Tibial nerve (tissue), 4 donors: Measurements from ENCODE around the gene SMIM23. TPM values are rescaled to one million over a fixed set of nuclear protein-coding genes. Genes with fewer than 3 reads are reported as not detected.
A peak's percentile ranks its signal among the peaks of the same experiment; 100 is the strongest.
"Not testable (repeated sequence)": the region's sequence is repeated elsewhere in the genome, so short reads cannot be mapped to it uniquely, and the experiment has no call there.

Experiments used
- DNase-seq, 2 donors: peaks; one replicate each; pipeline ENCODE4 v3.0.0-alpha.2; 2019; ENCODE audit warnings: low spot score in 2 of 2
- H3K27ac ChIP-seq, 4 donors: fragments of 200-600 bp; sonication (generic) in 3 of 4; one replicate each; pipeline ENCODE4 v1.5.1; 2017 to 2019; ENCODE audit warnings: mild to moderate bottlenecking in 1 of 4
- H3K27me3 ChIP-seq, 2 donors: fragments of 200-600 bp; sonication (generic) in 1 of 2; one replicate each; pipeline versions ENCODE4 v1.5.1 to v1.6.0; 2017 to 2019
- H3K36me3 ChIP-seq, 3 donors: fragments of 200-600 bp; sonication (generic); one replicate each; pipeline ENCODE4 v1.5.1; 2018 to 2019
- H3K4me1 ChIP-seq, 4 donors: fragments of 200-600 bp; sonication (generic) in 3 of 4; one replicate each; pipeline ENCODE4 v1.5.1; 2017 to 2019
- H3K4me3 ChIP-seq, 4 donors: fragments of 200-600 bp; sonication (generic) in 3 of 4; one replicate each; pipeline ENCODE4 v1.5.1; 2017 to 2019; ENCODE audit warnings: mild to moderate bottlenecking in 1 of 4, moderate library complexity in 1 of 4
- H3K9me3 ChIP-seq, 4 donors: fragments of 200-600 bp; sonication (generic) in 3 of 4; one replicate each; pipeline ENCODE4 v1.5.1; 2017 to 2019
- EP300 ChIP-seq, 2 donors: sonication (generic); formaldehyde crosslinking; IDR thresholded peaks; one replicate each; pipeline ENCODE4 v1.6.1; 2017; ENCODE audit warnings: antibody characterized with exemption in 2 of 2, mild to moderate bottlenecking in 1 of 2
- POLR2A ChIP-seq, 2 donors: fragments of 450-650 bp; IDR thresholded peaks; one replicate each; pipeline ENCODE4 v1.6.1; 2017; ENCODE audit warnings: antibody characterized with exemption in 2 of 2, mild to moderate bottlenecking in 2 of 2, moderate library complexity in 2 of 2
- WGBS, 2 donors: methylation state at CpG; one replicate each; pipeline ENCODE4 v1.1.5; 2018; 5-methylcytosine and 5-hydroxymethylcytosine counted together
- total RNA-seq, 4 donors: library from RNA; depleted of rRNA; stranded (reverse); fragments of >200 nt; gene quantifications; one replicate each; pipeline ENCODE4 v1.1.0, GENCODE V29; 2016
- TF ChIP-seq, protein P1 (sequence below), 5 experiments: fragments of 200-600 bp in 3 of 5; fragments of 450-650 bp in 2 of 5; sonication (generic) in 3 of 5; IDR thresholded peaks; one replicate each; pipeline ENCODE4 v1.5.1; 2016 to 2019; ENCODE audit warnings: antibody characterized with exemption in 5 of 5, mild to moderate bottlenecking in 3 of 5, moderate library complexity in 2 of 5

Gene SMIM23
- total RNA-seq, 4 donors from 2014 or later = not detected

DNA sequence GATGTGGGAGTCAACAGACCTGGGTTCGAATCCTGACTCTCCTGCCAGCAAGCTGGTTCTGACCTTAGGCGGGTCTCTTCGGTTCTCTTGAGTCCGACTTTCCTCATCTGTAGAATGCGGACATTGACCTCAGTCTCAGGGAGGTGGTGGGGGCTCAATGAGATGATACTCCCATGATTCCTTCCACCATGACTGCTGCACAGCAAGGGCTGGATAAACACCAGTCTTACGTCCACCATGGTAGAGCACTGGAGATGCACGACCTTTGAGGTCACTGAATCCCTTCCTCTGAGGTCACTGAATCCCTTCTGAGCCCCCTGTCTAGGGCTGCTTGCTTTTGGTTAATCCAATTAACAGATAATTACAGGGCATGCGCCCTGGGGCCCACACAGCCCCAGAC lies 12.5 kb upstream of the SMIM23 start:
- peak overlapping the region in 1 of 4 donors; percentile 39 for H3K27ac ChIP-seq
- no peaks in the 10 kb centered on the region for H3K36me3 ChIP-seq
- peaks cover 0 to 19% (median 0%) of the 10 kb centered on the region in 4 donors for H3K4me1 ChIP-seq
- H3K27me3 ChIP-seq = no peaks in the 10 kb centered on the region
- DNase-seq = no peak
- H3K9me3 ChIP-seq = peaks cover 0 to 1% (median 0%) of the 10 kb centered on the region in 4 donors
- no peak overlapping the region for H3K4me3 ChIP-seq
- WGBS, 2 donors = 84 to 86% methylated on average over 8 of the region's 8 CpGs
- TF ChIP-seq, protein P1, sequence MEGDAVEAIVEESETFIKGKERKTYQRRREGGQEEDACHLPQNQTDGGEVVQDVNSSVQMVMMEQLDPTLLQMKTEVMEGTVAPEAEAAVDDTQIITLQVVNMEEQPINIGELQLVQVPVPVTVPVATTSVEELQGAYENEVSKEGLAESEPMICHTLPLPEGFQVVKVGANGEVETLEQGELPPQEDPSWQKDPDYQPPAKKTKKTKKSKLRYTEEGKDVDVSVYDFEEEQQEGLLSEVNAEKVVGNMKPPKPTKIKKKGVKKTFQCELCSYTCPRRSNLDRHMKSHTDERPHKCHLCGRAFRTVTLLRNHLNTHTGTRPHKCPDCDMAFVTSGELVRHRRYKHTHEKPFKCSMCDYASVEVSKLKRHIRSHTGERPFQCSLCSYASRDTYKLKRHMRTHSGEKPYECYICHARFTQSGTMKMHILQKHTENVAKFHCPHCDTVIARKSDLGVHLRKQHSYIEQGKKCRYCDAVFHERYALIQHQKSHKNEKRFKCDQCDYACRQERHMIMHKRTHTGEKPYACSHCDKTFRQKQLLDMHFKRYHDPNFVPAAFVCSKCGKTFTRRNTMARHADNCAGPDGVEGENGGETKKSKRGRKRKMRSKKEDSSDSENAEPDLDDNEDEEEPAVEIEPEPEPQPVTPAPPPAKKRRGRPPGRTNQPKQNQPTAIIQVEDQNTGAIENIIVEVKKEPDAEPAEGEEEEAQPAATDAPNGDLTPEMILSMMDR (IDR thresholded peaks at IDR 0.05) = no peak
- TF ChIP-seq EP300 (IDR thresholded peaks at IDR 0.05) = no peak
- TF ChIP-seq POLR2A (IDR thresholded peaks at IDR 0.05) = no peak

DNA sequence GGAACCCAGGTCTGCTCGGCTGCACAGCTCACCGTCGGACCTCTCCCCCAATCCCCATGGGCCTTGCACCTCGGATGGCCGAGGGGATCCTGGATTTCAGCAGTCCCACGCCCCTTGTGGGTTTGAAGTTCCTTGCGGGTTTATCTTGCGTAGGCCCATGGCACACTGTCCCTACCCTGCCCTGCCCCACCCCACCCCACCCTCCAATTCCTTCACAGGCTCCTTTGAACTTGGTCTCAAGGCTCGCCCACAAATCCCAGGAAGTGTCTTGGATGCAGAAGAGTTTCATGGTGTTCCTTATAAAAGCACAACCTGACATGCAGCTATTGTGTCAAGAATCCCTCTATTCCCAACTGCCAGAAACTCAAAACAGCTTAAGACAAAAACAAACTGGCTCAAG lies 11.2 kb upstream of the SMIM23 start:
- no peak for DNase-seq
- H3K36me3 ChIP-seq = no peaks in the 10 kb centered on the region
- no peak overlapping the region for H3K4me3 ChIP-seq
- H3K27me3 ChIP-seq = no peaks in the 10 kb centered on the region
- TF ChIP-seq EP300 (IDR thresholded peaks at IDR 0.05) (peak in 1 of 2 donors; percentile 5), POLR2A (IDR thresholded peaks at IDR 0.05) (no peak)
- H3K9me3 ChIP-seq = no peaks in the 10 kb centered on the region
- peak overlapping the region in 1 of 4 donors; percentile 80 for H3K27ac ChIP-seq
- peaks cover 0 to 19% (median 0%) of the 10 kb centered on the region in 4 donors for H3K4me1 ChIP-seq
- WGBS, 2 donors = 71 to 79% methylated on average over 9 of the region's 9 CpGs

DNA sequence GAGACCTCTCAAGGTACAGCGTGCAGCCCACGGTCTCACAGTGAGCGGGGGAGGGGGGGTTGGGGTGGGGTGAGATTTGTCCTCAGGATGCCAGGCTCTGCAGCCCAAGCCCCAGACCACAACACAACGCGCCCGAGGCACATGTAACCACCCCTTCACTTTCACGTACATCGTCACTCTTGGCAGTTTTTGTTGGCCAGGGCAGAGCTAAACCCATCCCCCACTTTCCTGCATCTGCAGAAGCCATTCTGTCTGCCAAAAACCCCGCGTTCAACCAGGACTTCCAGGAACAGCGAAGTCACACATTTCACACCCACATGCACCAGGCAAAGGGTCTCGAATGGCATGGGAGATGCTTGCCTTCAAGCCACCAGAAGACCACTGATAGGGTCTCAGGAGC lies 9.4 kb upstream of the SMIM23 start:
- Histone ChIP-seq H3K36me3 (no peaks in the 10 kb centered on the region), H3K27me3 (no peaks in the 10 kb centered on the region), H3K27ac (no peak overlapping the region), H3K4me1 (peaks cover 0 to 19% (median 0%) of the 10 kb centered on the region in 4 donors), H3K4me3 (no peak overlapping the region), H3K9me3 (no peaks in the 10 kb centered on the region)
- WGBS, 2 donors = 53 to 58% methylated on average over 12 of the region's 12 CpGs
- DNase-seq = no peak
- no peak for TF ChIP-seq EP300 (IDR thresholded peaks at IDR 0.05)
- TF ChIP-seq, protein P1 (IDR thresholded peaks at IDR 0.05) = no peak
- TF ChIP-seq POLR2A (IDR thresholded peaks at IDR 0.05) = no peak

DNA sequence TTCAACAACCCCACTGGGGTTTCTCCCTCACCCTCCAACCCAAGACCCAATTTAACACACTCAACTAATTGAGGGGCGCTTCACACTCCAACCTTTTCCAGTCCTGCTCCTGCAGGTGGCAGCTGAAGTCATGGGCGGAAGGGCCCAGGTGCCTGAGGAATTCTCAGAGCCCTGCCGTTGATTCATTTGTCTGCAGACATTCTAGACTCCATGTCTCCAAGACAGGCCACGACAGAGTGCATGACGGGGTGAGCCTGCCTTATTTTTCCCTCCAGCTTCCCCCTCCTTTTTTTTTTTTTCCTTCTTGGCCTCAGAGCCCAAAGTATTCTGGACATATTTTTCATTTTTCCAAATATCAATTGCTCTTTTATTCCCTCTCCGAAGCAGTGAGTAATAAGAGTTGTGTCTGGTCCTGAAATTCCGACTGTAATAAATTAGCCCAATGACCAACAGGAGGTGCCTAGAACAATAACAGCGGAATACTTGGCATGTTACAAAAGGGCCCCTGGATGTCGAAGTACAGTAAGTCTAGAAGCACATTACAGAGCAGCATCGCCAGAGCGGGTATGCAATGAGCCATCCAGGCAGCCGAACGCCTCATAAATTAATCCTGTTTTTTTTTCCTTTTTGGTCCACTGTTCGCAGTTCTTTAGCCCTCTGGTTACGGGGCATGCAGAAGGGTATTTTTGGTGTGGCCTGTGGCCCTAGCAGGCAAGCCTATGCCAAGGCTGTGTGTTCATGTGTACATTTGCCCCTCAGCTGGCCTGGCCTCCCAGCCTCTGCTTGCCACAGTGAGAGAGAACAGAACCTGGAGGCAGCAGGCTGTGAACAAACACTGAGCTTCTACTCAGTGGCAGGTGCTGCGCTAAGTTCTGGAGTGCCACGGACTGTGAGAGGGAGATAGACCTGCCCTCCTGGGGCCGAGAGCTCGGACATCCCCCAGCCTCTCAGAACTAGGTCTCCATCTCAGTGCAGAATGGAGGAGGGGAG lies 8.6 kb upstream of the SMIM23 start:
- 41 to 48% methylated on average over 19 of the region's 19 CpGs for WGBS, 2 donors
- peak overlapping the region in 1 of 4 donors; percentile 4 for H3K27ac ChIP-seq
- peaks cover 0 to 19% (median 0%) of the 10 kb centered on the region in 4 donors for H3K4me1 ChIP-seq
- H3K36me3 ChIP-seq = no peaks in the 10 kb centered on the region
- TF ChIP-seq EP300 (IDR thresholded peaks at IDR 0.05) = no peak
- no peak for TF ChIP-seq POLR2A (IDR thresholded peaks at IDR 0.05)
- TF ChIP-seq, protein P1 (IDR thresholded peaks at IDR 0.05) = no peak
- H3K27me3 ChIP-seq = no peaks in the 10 kb centered on the region
- no peak for DNase-seq
- no peaks in the 10 kb centered on the region for H3K9me3 ChIP-seq
- no peak overlapping the region for H3K4me3 ChIP-seq

DNA sequence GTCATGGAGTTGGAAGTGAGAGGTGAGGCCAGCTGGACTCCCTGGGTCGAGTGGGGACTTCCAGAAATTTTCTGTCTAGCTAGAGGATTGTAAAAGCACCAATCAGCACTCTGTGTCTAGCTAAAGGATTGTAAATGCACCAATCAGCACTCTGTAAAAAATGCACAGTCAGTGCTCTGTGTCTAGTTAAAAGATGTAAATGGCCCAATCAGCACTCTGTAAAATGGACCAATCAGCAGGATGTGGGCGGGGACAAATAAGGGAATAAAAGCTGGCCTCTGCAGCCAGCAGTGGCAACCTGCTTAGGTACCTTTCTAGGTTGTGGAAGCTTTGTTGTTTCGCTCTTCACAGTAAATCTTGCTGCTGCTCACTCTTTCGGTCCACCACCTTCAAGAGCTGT lies 3.9 kb upstream of the SMIM23 start:
- H3K9me3 ChIP-seq, H3K4me1 ChIP-seq: not testable (repeated sequence)
- WGBS, 2 donors = 78 to 80% methylated on average over 4 of the region's 4 CpGs

DNA sequence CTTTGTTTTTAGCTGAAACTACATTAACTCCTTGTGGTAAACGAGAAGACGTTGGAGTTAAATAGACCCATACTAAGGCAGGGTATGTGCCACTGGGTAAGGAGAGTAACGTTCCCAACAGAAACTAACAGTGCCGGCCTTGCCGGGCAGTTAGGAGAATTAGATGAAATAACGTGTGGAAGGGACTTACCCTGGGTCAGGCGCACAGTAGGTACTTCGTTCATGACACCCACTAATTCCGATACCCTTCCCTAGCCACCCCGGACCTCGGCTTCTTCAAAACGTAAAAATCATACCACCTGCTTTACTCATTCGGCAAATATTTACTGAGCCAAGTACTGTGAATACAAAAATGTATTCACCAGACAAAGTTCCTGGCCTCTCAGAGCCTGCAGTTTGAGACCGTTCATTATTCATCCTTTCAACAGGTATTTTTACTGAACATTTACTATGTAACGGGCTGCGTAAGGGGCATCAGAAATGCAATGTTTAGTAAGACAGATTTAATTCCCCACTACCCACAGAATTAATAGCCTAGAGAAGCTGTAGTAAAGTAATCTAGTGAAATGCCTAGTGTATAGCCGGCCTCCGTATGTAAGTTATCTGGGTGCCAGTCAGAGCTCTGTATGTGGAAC lies 3.2 kb upstream of the SMIM23 start:
- 90 to 92% methylated on average over 18 of the region's 18 CpGs for WGBS, 2 donors
- TF ChIP-seq, protein P1 (IDR thresholded peaks at IDR 0.05) = no peak
- TF ChIP-seq POLR2A (IDR thresholded peaks at IDR 0.05) (no peak), EP300 (IDR thresholded peaks at IDR 0.05) (no peak)

More for the DNA sequence above, 3.9 kb upstream of the SMIM23 start:
- not testable (repeated sequence) for H3K27ac ChIP-seq, H3K27me3 ChIP-seq, H3K4me3 ChIP-seq, DNase-seq, H3K36me3 ChIP-seq

More for the DNA sequence above, 3.2 kb upstream of the SMIM23 start:
- Histone ChIP-seq H3K27me3 (no peaks in the 10 kb centered on the region), H3K9me3 (no peaks in the 10 kb centered on the region), H3K4me1 (peaks cover 0 to under 1% (median 0%) of the 10 kb centered on the region in 4 donors), H3K36me3 (no peaks in the 10 kb centered on the region), H3K4me3 (no peak overlapping the region), H3K27ac (no peak overlapping the region)
- DNase-seq = no peak
